Suppressor macrophage treated with lipopolysaccharide for 1 hour (primary cell): ENCODE results near the gene ZYX.
"Not testable (repeated sequence)": the region's sequence is repeated elsewhere in the genome, so short reads cannot be mapped to it uniquely, and the experiment has no call there.

ENCODE experiments used
- DNase-seq, 3 donors: peaks; one replicate each; pipeline ENCODE4 v3.0.0-alpha.2; 2020 to 2022

ZYX gene

GRCh38 chr7:143384661-143385631 is 3.8 kb downstream of the ZYX start:
- DNase-seq, result peak; percentile 78 to 84 (median 79)

DNA sequence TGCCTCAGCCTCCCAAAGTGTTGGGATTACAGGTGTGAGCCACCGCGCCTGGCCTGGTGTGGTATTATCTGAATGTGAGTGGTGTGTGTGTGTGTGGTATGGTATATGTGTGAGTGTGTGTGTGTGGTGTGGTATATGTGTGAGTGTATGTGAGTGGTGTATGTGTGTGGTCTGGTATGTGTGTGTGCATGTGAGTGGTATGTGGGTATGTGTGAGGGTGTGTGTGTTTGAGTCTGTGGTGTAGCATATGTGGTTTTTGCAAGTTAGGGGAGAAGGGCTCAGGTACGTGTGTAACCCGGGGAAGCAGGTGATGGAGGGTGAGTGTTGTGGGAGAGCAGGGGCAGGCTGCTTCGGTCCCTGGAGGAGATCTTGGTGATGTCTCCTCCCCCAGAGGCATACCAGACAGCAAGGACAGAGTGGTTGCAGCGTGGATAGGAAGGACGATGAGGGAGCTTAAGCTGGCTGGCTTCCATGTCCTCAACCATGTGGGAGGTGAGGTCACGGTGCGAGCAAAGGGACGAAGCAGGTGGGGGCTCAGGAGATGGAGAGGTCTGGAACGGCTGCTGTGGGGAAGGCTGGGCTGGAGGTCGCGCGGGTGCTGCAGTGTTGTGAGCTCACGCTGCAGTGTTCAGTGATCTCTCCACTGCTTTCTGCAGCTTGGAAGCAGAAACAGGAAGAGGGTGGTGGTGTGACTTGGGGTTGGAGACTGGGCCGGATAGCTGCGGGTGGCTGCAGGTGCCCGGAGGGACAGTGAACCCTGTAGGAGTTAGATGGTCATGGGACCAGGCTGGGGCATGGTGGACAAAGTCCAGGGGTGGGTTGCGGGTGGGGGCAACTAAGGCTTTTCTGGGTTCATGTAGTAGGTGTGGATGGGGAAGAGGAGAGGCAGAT is 5.0 kb downstream of the ZYX start:
- DNase-seq, result peak; percentile 57 to 62 (median 58)

DNA sequence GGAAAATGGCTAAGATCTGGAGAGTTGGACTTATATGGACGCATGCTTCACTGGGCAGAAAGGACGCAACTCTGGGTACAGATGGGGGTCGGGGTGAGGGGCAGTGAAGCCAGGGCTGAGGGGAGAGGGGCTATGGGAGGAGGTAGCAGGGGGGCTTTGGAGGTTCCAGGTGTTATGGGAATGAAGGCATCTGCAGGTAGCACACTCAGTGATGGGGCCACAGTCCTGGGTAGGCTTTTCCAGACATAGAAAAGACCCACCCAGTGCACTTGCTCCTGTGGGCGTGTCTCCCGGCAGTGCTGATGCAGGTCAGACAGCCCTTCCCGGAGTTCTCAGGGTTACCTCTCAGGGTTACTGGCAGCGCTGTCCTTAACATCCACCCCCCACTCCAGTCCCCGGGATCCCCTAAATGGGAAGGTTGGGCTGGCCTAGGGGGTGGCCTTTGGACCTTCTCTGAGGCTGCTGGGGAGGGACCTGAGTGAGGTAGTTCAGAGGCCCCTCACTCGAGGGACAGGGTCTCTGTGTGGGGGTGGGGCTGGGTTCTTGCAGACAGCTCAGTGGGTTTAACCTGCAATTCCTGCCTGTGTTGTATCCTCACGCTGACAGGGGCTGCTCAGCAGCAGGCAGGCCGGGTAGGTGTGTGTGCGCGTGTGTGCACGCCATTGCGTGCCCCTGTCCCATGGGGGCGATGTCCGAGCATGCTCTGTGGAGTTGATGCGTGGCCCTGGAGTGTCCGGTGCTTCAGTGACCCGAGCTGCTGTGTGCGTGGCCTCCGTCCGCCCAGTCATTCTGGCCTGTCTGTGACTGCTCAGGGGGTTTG is 6.2 kb downstream of the ZYX start:
- DNase-seq, result no peak

DNA sequence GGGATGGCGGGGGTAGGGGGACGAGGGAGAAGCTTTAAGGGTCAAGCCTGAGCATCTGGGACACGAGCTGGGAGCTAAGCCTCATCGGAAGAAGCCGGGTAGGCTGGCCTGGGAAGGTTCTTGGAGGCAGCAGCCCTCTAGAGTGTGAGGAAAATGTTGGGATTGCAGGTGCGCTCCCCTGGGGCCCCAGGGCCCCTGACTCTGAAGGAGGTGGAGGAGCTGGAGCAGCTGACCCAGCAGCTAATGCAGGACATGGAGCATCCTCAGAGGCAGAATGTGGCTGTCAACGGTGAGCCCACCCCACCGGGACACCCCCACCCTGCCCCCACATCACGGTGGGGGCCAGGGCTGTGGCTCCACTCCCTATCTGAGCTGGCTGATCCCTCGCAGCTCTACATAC is 6.9 kb downstream of the ZYX start:
- DNase-seq, result no peak

DNA sequence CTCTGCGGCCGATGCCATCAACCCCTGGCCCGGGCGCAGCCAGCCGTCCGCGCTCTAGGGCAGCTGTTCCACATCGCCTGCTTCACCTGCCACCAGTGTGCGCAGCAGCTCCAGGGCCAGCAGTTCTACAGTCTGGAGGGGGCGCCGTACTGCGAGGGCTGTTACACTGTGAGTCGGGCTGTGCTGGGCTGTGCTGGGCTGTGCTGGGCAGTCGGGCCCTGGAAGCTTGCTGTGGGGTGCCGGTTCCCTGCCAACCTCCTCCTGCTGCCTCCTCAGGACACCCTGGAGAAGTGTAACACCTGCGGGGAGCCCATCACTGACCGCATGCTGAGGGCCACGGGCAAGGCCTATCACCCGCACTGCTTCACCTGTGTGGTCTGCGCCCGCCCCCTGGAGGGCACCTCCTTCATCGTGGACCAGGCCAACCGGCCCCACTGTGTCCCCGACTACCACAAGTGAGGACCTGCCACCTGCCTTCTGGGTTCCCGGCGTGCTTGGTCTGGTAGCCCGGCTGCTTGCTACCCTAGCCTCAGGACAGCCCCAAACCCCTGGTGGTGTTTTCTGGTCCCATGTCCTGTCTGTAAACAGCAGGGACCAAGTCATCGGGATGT is 7.5 kb downstream of the ZYX start:
- DNase-seq, result no peak

DNA sequence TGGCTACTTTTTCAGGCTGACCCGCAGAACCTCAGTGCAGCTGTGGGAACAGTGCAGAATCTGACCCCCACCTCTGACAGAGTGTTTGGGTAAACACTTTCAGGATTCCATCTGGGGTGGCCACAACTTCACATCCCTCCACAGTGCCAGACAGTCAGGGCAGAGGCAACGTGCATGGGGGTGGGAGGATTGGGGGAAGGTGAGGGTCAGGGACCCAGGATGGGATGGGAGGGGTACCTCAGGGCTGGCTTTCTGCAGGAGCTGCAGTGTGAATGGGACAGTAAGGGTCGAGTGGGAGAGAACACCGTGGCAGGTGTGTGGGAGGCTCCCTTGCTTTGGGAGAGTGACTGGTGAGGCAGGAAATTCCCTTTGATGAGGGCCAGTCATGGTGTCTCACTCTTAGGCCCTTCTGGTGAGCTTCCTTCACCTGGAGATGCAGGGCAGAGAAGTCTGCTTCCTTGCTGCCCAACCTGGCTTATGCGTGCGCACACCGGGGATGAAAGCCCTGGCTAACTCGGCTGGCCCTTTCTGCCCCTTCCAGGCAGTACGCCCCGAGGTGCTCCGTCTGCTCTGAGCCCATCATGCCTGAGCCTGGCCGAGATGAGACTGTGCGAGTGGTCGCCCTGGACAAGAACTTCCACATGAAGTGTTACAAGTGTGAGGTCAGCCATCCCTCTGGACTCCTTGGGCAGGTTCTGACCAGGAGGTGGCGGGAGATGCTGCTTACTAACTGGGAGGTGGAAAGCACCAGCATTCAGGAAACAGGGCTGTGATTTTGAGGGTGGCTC is 8.4 kb downstream of the ZYX start:
- DNase-seq, result peak in 1 of 3 donors; percentile 35

DNA sequence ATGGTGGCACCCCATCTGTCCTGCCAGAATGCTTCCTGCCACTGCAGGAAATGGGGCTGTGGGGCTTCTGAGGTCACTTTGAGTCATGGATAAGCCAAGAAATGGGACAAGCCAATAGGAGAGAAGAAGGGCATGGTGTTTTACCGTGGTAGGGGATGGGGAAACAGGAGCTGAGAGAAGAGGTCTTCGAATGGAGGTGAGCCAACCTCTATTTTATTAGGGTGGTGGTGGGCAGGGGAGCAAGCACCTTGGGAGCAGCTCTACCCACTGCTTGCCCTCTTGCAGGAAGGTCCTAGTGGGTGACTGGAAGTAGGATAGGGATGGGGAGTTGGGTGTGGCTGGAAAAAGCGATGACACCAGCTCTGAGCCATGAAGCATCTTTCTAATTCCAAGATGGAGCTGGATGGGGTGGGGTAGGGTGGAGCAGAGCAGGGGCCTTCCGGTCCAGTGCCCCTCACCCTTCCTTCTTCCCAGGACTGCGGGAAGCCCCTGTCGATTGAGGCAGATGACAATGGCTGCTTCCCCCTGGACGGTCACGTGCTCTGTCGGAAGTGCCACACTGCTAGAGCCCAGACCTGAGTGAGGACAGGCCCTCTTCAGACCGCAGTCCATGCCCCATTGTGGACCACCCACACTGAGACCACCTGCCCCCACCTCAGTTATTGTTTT is 9.1 kb downstream of the ZYX start:
- DNase-seq, result peak in 1 of 3 donors; percentile 44

DNA sequence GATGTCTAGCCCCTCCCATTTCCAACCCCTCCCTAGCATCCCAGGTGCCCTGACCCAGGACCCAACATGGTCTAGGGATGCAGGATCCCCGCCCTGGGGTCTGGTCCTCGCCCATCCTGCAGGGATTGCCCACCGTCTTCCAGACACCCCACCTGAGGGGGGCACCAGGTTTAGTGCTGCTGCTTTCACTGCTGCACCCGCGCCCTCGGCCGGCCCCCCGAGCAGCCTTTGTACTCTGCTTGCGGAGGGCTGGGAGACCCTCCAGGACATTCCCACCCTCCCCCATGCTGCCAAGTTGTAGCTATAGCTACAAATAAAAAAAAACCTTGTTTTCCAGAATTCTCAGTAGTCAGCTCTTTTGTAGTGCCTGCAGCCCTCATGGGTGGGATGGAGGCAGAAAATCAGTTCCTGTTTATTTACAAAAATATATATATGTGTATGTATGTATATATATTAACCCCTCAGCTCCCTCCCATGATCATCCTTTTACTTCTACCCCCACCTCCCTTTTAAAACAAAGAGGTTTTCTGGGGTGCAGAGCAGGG is 9.7 kb downstream of the ZYX start:
- no peak for DNase-seq

GRCh38 chr7:143391462-143392404 is 10.6 kb downstream of the ZYX start:
- DNase-seq, result peak in 2 of 3 donors; percentile 45 to 63

DNA sequence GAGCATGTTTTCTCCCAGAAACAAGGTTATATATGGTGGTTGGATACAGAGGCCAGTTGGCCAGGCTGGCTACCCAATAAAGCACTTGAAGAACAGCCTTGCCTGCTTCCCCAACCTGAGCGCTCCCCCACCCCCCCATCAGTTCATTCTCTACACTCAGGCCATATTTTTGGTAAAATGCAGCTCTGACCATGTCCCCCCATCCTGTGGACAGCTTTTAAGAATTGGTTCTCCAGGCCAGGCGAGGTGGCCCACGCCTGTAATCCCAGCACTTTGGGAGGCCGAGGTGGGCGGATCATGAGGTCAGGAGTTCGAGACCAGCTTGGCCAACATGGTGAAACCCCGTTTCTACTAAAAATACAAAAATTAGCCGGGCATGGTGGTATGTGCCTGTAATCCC is 11.3 kb downstream of the ZYX start:
- DNase-seq, result not testable (repeated sequence)

GRCh38 chr7:143392875-143393266 is 11.7 kb downstream of the ZYX start:
- no peak for DNase-seq

DNA sequence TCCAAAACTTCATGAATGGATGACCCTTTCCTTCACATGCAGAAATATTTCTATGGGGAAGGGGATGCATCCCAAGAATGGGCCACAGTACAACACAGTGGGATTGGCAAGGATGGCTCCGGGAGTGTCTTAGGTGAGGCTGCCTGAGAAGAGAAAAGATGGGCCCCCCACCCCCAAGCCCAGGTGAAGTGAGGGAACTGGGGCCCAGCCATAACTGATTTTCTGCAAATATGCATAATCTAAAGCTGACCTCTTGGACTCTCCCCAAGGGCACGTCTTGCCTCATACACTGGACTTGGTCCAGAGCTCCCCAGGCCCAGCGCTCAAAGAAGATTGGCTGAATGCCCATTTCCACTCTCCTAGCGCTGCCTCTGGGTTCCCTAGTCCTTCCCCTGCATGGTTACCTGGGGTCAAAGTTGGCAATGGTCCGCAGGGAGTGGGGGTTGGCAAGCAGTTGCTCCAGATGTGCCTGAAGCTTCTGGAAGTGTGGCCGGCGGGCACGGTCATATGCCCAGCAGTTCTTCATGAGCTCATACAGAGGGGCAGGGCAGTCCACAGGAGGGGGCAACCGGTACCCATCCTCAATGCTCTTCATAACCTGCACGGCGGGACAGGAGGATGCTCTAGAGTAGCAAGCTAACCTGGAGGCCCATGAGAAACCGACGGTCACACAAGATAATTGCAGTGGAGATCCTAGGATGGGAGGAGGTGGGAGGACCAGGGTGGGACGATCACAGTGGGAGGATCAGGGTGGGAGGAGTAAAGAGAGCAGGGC is 12.3 kb downstream of the ZYX start:
- DNase-seq, result no peak

DNA sequence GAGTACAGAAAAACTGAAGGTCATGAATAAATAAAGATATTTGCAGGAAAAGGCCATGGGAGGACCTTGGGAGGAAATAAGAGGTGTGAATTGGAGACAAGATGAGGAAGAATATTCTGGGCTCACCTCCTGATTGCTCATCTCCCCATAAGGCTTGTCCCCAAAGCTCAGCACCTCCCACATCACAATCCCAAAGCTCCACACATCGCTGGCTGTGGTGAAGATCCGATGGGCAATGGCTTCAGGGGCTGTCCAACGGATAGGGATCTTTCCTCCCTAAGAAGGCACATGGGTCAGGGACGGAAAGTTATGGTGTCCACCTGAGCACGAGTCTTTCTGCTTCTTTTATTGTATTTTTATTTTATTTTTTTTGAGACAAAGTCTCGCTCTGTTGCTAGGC is 12.9 kb downstream of the ZYX start:
- no peak for DNase-seq

- no peak for DNase-seq
These were observed 13.6 kb downstream of the ZYX start for GRCh38 chr7:143394777-143395176.

DNA sequence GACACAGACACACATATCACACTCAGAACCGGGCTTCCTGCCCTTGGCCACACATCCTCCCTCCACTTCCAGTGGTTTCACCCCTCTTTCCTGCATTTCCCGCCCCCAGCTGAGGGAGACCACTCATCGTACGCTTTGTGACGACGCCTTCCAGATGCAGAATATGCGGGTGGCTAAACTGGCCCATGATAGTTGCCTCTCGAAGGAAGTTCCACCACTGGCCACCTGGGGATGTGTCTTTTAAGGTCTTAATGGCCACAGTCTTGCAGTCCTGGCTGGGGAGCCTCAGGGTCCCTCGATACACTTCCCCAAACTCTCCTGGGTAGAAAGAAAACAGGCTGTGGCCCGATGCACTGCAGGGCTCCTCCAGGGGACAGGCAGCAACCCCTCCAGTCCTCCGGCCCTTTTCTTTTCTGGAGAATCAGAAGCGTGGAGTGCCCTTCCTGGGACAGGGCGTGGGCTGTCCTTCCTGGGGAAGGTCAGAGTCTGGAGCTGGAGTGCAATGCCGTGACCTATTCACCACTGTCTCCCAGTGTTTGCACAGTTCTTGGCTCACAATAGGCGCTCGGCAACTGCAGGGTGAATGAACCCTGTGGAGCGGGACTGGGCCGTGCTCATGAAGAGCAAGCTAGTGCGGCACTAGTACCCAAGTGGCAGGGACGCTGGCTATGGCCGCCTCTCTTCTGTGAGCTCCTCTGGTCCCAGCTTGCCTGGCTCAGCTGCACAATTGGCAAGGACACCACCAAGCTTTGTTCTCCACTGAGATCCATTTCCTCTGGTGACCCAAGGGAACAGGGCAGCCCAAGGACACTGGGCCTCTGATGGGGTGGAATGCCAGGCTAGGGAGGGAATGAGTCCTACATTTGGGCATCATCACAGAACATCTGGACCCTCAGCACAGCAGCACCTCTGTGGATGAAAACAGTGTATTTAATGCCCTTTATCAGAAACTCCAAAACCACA is 14.3 kb downstream of the ZYX start:
- DNase-seq, result peak; percentile 57 to 60 (median 58)

- no peak for DNase-seq
These were observed 15.0 kb downstream of the ZYX start for GRCh38 chr7:143396182-143396581.
